OCI-LY7 (cell line): Measurements from ENCODE around the gene CERS6.

ENCODE experiments used
- EZH2phosphoT487 ChIP-seq: fragments of 200-600 bp; sonication (generic); IDR thresholded peaks from 2 replicates; pipeline ENCODE4 v1.6.1; 2018; ENCODE audit warnings: low read depth, borderline replicate concordance, mild to moderate bottlenecking, mixed run types, antibody characterized with exemption, low read length, moderate library complexity, mixed read lengths
- TF ChIP-seq, protein P1 (sequence below): fragments of 200-600 bp; sonication (generic); conservative IDR thresholded peaks from 2 replicates; pipeline ENCODE4 v1.5.1; 2014; ENCODE audit warnings: mild to moderate bottlenecking, antibody characterized with exemption, low read length, moderate library complexity, mixed read lengths

DNA sequence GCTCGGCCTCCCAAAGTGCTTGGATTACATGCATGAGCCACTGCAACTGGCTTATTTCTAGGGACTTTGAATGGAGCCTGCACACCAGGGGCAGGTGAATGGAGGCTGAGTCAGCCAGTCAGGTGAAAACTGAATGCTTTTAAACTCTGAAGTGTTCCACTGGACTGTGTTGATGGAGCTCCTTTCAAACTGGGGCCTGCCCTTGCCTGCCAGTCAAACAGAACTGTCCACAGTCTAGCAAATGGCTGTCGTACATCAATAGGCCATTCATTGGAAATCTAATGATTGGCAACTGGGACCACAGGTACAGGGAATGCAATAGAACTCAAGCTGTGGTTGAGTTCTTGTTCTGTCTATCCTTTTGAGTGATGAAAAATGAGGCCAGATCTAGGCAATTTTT, 345.4 kb downstream of the CERS6 start:
- TF ChIP-seq, protein P1, sequence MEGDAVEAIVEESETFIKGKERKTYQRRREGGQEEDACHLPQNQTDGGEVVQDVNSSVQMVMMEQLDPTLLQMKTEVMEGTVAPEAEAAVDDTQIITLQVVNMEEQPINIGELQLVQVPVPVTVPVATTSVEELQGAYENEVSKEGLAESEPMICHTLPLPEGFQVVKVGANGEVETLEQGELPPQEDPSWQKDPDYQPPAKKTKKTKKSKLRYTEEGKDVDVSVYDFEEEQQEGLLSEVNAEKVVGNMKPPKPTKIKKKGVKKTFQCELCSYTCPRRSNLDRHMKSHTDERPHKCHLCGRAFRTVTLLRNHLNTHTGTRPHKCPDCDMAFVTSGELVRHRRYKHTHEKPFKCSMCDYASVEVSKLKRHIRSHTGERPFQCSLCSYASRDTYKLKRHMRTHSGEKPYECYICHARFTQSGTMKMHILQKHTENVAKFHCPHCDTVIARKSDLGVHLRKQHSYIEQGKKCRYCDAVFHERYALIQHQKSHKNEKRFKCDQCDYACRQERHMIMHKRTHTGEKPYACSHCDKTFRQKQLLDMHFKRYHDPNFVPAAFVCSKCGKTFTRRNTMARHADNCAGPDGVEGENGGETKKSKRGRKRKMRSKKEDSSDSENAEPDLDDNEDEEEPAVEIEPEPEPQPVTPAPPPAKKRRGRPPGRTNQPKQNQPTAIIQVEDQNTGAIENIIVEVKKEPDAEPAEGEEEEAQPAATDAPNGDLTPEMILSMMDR, result no peak
- no peak for TF ChIP-seq EZH2phosphoT487
